HUDEP-2 (cell line): ENCODE measurements around the gene CHI3L1.

Experiments
- DNase-seq, 76 experiments: peaks; one replicate each; lab custom pipeline; 2025; ENCODE audit not compliant: unreplicated experiment in 76 of 76; lab: John Stamatoyannopoulos, UW

The CHI3L1 gene

DNA sequence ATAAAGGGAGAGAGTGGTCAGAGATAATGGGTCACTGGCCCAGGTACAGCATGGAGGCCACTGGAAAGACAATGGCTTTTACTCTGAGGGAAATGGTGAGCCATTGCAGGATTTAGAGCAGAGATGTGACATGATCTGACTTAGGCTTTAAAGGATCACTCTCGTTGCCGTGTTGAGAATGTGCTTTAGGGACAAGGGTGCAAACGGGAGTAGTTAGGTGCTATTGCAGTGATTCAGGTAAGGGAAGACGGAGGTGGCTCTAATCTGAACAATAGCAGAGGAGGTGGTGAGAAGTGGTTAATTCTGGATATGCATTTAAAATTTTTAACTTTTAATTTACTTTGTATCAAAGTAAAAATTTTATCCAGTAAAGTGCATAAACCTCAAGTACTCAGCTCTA lies 49.2 kb downstream of the CHI3L1 start:
- DNase-seq, result no peak

DNA sequence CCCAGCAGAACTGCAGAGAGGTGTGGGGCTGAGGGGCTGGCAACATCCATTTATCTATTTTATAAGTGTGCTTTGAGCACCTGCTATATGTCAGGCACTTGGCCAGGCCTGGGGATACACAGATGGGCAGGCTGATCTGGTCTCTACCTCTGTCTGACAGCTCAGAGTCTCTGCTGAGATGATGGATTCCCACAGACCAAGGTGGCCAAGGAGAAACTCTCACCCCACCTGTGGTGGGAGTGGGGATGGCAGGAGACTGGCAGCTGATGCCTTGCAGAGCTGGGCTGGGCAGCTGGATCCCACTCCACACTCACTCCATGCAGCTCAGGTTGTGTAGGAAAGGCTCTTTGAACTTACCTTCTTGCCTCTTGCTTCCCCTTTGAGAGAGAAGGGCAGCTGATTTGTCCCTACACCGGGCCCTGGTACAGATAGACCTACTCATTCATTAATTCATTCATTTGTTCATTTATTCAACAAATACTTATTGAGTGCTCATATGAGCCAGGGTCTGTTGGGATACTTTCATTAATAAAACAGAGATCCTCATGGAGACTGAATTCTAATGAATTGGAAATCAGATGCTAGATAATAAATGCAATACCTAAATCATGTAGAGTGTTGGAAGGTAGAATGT lies 50.0 kb downstream of the CHI3L1 start:
- no peak for DNase-seq

DNA sequence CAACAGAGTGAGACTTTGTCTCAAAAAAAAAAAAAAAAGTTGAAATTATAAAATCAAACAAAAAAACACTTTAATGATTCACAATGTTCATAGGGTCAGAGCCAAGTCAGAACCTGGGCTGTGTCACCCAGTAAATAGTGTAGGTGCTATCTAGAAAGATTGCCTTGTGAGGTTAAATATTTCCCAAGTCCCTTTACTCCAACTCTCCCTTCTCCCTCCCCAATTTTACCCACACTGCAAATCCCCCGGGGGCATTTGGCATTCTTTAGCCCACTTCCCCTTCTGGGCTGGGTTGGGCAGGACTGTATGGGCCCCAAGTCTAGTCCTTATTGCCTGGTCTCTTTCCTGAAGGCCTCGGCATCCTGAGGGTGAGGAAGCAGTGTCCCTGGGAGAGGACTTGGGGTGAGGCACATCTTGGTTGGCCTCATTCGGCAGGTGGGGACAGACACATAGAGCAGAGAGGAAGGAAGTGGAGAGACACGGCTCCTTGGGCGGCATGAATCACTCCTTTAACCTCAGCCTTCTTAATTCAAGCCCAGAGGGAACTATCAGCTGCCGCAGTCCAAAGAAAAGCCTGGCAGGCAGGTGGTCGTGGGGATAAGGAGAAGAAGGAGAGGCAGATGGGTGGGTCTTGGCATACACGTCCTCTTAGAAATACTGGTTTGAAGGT lies 50.7 kb downstream of the CHI3L1 start:
- peak in 1 of 76 experiments; percentile 1 for DNase-seq

DNA sequence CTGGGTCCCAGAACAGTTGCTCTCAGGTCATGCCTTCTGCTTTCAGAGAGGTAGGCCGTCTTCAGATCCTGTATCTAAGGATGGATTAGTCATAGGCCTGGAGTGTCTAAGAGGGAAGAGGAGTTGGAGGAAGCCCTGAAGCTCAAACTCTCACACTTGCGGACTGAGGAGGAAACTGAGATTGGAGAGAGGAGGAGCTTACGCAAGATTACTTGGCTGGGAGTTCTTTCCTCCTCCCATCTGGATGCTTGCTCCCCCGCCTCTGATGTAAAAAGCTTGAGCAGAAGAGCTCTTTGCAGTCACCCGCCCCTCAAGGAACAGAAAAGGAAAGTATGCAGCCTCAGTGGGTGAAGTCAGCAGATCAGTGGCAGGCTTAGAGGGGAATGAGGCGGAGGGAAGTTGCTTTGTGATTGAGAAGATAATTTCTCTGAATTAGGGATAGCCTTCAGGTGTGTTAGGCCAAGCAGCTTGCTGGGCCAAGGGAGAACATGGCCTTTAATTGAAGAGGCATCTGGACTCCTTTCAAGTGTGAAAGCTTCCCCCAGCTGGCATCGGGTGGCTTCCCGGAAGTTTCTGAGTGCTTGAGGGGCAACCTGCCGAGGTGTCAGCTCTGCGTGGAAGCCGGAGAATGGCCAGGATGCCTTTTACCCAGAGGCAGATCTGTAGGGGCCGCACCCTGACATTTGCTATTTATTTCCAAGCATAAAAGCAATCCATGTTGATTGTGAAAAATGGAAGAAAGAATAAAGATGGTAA lies 52.4 kb downstream of the CHI3L1 start:
- DNase-seq, result no peak

DNA sequence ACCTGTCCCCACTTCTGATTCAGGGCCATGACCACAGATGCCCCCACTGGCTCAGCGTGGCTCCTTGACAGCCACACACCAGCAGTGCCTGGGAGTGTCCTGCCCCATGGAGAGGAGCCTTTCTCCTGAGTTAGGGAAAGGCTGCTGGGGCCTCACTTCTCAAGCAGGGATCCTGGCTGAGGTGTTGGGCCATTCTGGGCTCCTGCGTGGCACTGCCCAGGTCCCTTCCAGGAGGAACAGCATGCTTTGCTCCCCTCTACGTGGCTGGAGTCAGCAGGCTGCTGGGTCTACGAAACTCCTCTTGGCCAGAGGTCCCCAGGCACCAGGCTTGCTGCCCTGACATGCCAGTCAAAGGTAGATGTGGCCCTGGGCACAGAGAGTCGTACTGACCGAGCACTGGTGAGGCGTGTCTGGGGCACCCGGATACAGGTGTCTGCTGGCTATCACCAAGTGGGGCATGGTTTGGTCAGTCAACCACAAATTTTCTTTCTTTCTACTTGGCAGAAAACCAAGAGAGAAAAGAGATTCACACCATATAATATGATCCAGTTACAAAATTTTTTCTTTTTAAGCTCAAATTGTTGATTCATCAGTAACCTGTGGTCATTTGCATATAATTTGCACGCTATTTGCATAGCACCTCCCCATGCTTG lies 54.8 kb downstream of the CHI3L1 start:
- DNase-seq, result no peak

DNA sequence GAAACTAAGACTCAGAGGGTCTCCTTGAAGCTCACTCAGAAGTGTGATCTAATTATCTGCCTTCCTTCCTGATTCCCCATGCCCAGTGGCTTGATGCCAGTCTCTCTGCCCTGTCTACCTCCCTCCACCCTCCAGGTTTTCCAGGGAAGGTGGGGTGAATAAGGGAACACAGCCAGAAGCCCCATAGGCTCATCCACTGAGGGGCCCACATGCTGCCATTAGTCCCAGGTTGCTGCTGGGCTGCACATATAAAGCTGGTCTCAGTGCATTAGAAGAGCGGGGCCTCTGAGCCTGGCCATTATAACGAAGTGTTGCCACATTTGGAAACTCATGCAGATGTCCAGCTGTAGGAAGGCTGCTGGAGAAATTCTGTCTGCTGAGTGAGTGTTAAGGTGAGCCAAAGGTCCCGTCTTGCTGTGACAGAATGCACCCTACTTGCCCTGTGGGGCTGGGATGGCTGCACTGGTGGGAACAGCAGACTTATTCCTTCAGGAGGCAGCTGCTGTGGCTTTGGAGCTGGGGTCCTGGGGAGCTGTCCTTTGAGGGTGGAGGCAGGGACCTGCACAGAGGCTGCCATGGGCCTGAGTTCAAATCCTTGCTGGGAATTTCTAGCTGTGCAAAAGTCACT lies 56.0 kb downstream of the CHI3L1 start:
- no peak for DNase-seq

DNA sequence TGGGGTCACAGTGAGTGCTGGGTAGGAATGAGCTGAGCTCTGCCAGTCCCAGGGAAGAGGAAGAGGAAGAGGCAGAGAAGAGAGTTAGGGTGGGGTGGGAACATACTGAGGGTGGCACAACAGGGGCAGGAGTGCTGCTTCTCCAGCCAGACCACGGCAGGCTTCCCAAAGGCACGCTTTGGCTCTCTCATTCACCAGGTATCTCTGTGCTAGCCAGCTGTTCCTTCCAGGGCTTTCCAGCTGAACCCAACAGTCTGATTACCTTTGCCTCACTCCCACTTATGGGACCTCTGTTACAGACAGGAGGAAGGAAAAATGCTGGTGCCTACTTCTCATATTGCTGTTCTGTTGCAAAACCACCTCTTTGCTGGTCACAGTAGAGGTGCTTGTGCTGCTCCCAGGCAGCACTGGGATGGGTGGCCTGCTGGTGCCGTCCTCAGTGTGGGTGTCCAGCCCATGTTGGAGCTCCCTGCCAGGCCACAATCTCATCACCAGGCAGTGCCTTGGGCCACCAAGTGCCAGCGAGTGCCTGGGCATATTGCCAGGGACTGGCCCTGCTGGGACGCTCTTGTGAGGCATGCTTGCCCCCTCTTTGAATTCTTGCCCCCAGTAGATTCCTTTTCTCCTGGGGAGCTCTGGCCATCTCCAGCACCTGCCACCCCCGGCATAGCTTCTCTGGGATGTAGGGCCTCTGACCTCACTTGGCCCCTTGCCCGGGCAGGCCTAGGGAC lies 56.8 kb downstream of the CHI3L1 start:
- peak in 1 of 76 experiments; percentile 6 for DNase-seq
